ENCODE results near the gene APOO. TPM values are rescaled to one million over a fixed set of nuclear protein-coding genes. Genes with fewer than 3 reads are reported as not detected.
A peak's percentile ranks its signal among the peaks of the same experiment; 100 is the strongest.

Gene APOO
- total RNA-seq, 1 experiment from 2014 or later = 23.4 TPM

GRCh38 chrX:23845351-23845817, 62.4 kb downstream of the APOO start:
- Mint-ChIP-seq H3K9me3 (ENCODE audit: unreplicated experiment) (no peaks in the 10 kb centered on the region), H3K27me3 (ENCODE audit: insufficient read depth, unreplicated experiment) (no peaks in the 10 kb centered on the region), H3K4me3 (ENCODE audit: unreplicated experiment) (peak overlapping the region; percentile 71), H3K4me1 (ENCODE audit: low read depth, unreplicated experiment) (peaks cover 6% of the 10 kb centered on the region), H3K27ac (ENCODE audit: unreplicated experiment) (peak overlapping the region; percentile 85), H3K36me3 (ENCODE audit: insufficient read depth, unreplicated experiment) (no peaks in the 10 kb centered on the region)
- DNase-seq = peak in 1 of 2 experiments; percentile 27
- H3K36me3 ChIP-seq (ENCODE audit: control insufficient read depth, insufficient read depth, low read length) = no peaks in the 10 kb centered on the region
- BruUV-seq (replicated peaks) = no TSS peak
- POLR2A ChIA-PET = interaction anchor here (0.7 to 1.4 kb wide), 3 partner anchors 56 to 63 kb away, joined by 3 read pairs; partner anchors contain the start of gene SAT1
- no peaks in the 10 kb centered on the region for H3K27me3 ChIP-seq (replicated peaks; ENCODE audit: control insufficient read depth, insufficient read depth, low read length)
- no peak for TF ChIP-seq CTCF (IDR thresholded peaks at IDR 0.05; ENCODE audit: insufficient read depth in 1 of 2, low read depth in 1 of 2, low read length in 1 of 2, severe bottlenecking in 1 of 2, unreplicated experiment in 1 of 2)
- intact Hi-C loops (cut with micrococcal nuclease; ENCODE audit: unreplicated experiment) = loop anchor here (1.0 to 2.0 kb wide), 2 partner anchors 23 to 39 kb away; no protein-coding TSS in a partner anchor
- no peaks in the 10 kb centered on the region for H3K9me3 ChIP-seq
- H3K4me1 ChIP-seq = peaks cover 17% of the 10 kb centered on the region
- CTCF ChIA-PET = no interaction called here
- H3K4me3 ChIP-seq (ENCODE audit: low read depth, low read length) = peak overlapping the region; percentile 16

- Mint-ChIP-seq H3K27me3 (ENCODE audit: insufficient read depth, unreplicated experiment) (no peaks in the 10 kb centered on the region), H3K4me3 (ENCODE audit: unreplicated experiment) (peak overlapping the region; percentile 66), H3K9me3 (ENCODE audit: unreplicated experiment) (no peaks in the 10 kb centered on the region), H3K36me3 (ENCODE audit: insufficient read depth, unreplicated experiment) (no peaks in the 10 kb centered on the region), H3K27ac (ENCODE audit: unreplicated experiment) (peak overlapping the region; percentile 85), H3K4me1 (ENCODE audit: low read depth, unreplicated experiment) (peaks cover 6% of the 10 kb centered on the region)
- no peak for TF ChIP-seq CTCF (IDR thresholded peaks at IDR 0.05; ENCODE audit: insufficient read depth in 1 of 2, low read depth in 1 of 2, low read length in 1 of 2, severe bottlenecking in 1 of 2, unreplicated experiment in 1 of 2)
- Histone ChIP-seq H3K4me3 (ENCODE audit: low read depth, low read length) (no peak overlapping the region), H3K9me3 (no peaks in the 10 kb centered on the region), H3K27me3 (replicated peaks; ENCODE audit: control insufficient read depth, insufficient read depth, low read length) (no peaks in the 10 kb centered on the region), H3K36me3 (ENCODE audit: control insufficient read depth, insufficient read depth, low read length) (no peaks in the 10 kb centered on the region), H3K4me1 (peaks cover 17% of the 10 kb centered on the region)
- CTCF ChIA-PET = interaction anchor here (0.7 kb wide), 1 partner anchor 57 kb away, joined by 4 read pairs; no protein-coding TSS in a partner anchor
- TSS peak; percentile 93 for BruUV-seq (replicated peaks)
- intact Hi-C loops (cut with micrococcal nuclease; ENCODE audit: unreplicated experiment) = loop anchor here (1.0 to 2.0 kb wide), 3 partner anchors 22 to 61 kb away; partner anchors contain the start of gene SAT1
- DNase-seq = peak; percentile 52 to 57
- POLR2A ChIA-PET = interaction anchor here (0.9 to 1.4 kb wide), 2 partner anchors 57 to 62 kb away, joined by 3 read pairs; partner anchors contain the start of gene SAT1
Measured at GRCh38 chrX:23844502-23845138, 63.1 kb downstream of the APOO start.

GRCh38 chrX:23841847-23842522, 65.8 kb downstream of the APOO start:
- no peaks in the 10 kb centered on the region for H3K27me3 ChIP-seq (replicated peaks; ENCODE audit: control insufficient read depth, insufficient read depth, low read length)
- H3K4me3 ChIP-seq (ENCODE audit: low read depth, low read length) = no peak overlapping the region
- ChIA-PET CTCF (no interaction called here), POLR2A (no interaction called here)
- Mint-ChIP-seq H3K36me3 (ENCODE audit: insufficient read depth, unreplicated experiment) (no peaks in the 10 kb centered on the region), H3K27me3 (ENCODE audit: insufficient read depth, unreplicated experiment) (no peaks in the 10 kb centered on the region), H3K27ac (ENCODE audit: unreplicated experiment) (peak overlapping the region; percentile 42), H3K4me1 (ENCODE audit: low read depth, unreplicated experiment) (peaks cover 6% of the 10 kb centered on the region), H3K4me3 (ENCODE audit: unreplicated experiment) (no peak overlapping the region), H3K9me3 (ENCODE audit: unreplicated experiment) (no peaks in the 10 kb centered on the region)
- H3K9me3 ChIP-seq = no peaks in the 10 kb centered on the region
- no peak for DNase-seq
- no peak for TF ChIP-seq CTCF (IDR thresholded peaks at IDR 0.05; ENCODE audit: insufficient read depth in 1 of 2, low read depth in 1 of 2, low read length in 1 of 2, severe bottlenecking in 1 of 2, unreplicated experiment in 1 of 2)
- no peaks in the 10 kb centered on the region for H3K36me3 ChIP-seq (ENCODE audit: control insufficient read depth, insufficient read depth, low read length)
- peaks cover 17% of the 10 kb centered on the region for H3K4me1 ChIP-seq
- BruUV-seq (replicated peaks) = no TSS peak
- intact Hi-C loops (cut with micrococcal nuclease; ENCODE audit: unreplicated experiment) = no loop called here

Data from Caco-2 (cell line).